Fibroblast of mammary gland (primary cell): ENCODE data around the gene ADGRV1.

Experiments
- DNase-seq: peaks from one replicate; pipeline ENCODE4 v3.0.0-alpha.2; 2010; ENCODE audit warnings: low read depth
- H3K4me3 ChIP-seq: 2 replicates; pipeline ENCODE4 v1.5.1; 2011; ENCODE audit warnings: low read depth, mild to moderate bottlenecking, low read length, moderate library complexity; ENCODE audit not compliant: control insufficient read depth
- TF ChIP-seq, protein P1 (sequence below): conservative IDR thresholded peaks from 2 replicates; pipeline ENCODE4 v1.5.1; 2011; ENCODE audit warnings: low read depth, low read length, inconsistent platforms; ENCODE audit not compliant: control insufficient read depth, insufficient read depth

ADGRV1 gene

DNA sequence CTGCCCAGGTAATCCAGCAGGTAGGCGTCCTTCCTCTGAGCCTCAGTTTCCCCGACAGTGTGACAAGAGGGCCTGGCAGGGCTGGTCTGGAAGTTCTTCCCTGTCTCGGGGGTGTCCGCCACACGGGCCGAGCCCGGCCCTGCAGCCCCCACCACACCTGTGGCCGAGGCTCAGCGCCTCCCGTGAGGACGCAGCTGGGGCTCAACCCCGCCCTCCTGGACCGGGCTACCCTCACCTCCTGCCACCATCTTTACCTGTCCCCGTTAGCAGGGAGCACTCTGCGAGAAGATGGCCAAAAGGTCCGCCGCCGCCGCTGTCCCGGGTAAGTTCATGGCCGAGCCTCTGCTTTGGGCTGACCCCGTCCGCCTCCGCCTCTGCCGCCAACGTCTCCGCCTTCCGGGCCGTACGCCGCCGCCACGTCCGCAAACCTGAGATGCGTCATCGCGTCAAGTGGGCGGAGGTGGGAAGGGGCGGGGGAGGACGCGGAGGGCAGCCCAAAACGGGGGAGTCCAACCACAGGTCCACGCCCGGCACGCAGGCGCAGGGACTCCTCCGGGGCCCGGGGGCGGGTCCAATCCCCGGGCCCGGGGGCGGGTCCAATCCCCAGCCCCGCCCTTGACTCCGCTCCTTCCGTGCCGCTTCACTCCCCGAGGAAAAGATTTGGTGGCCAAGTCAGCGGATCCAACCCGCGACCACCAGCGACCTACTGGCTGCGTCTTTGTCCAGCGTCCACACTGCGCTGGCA, 29.2 kb upstream of the ADGRV1 start, which contains the start of gene LYSMD3:
Gene LYSMD3 (minus strand): TSS at position 391 of the 745 bp plus-strand sequence. CDS start 4,295 bp downstream, outside the sequence.
- TF ChIP-seq, protein P1, sequence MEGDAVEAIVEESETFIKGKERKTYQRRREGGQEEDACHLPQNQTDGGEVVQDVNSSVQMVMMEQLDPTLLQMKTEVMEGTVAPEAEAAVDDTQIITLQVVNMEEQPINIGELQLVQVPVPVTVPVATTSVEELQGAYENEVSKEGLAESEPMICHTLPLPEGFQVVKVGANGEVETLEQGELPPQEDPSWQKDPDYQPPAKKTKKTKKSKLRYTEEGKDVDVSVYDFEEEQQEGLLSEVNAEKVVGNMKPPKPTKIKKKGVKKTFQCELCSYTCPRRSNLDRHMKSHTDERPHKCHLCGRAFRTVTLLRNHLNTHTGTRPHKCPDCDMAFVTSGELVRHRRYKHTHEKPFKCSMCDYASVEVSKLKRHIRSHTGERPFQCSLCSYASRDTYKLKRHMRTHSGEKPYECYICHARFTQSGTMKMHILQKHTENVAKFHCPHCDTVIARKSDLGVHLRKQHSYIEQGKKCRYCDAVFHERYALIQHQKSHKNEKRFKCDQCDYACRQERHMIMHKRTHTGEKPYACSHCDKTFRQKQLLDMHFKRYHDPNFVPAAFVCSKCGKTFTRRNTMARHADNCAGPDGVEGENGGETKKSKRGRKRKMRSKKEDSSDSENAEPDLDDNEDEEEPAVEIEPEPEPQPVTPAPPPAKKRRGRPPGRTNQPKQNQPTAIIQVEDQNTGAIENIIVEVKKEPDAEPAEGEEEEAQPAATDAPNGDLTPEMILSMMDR = no peak
- H3K4me3 ChIP-seq = peak within 1 kb of the TSS; percentile 100
- DNase-seq = peak; percentile 94

DNA sequence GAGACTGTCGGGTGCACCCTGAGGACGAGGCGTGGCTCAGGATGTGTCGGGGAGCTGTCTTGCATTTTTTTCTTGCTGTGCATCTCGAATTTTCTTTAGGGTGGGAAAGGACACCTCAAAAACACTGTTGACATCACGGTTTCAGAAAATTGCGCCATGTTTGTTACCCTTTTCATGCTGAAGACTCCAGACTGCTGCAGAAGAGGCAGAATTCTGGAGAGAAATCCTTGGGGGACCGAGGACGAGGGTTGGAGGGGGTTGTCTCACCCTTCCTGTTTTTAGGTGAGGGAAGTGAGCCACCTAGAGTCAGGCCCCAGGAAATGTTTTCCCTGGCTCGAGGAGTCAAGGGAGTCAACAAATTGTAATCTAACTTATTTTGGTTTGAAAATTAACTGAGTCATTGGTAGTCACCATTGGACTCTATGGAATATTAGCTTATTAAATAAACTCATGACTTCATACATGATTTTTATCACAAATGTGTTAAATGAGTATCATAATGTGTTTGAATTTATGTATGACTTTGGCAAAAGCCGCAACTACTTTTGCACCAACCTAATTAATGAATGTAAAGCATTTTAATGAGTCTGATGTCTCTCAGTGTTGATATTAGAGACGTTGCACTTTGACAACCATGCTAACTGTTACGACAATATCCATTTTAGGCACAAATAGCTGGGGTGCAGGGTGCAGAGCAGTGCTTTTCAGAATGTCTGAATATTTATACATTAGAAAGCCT, 28.5 kb upstream of the ADGRV1 start:
- DNase-seq = peak; percentile 89
- H3K4me3 ChIP-seq = peak overlapping the region; percentile 100
- TF ChIP-seq, protein P1 = peak; percentile 80

DNA sequence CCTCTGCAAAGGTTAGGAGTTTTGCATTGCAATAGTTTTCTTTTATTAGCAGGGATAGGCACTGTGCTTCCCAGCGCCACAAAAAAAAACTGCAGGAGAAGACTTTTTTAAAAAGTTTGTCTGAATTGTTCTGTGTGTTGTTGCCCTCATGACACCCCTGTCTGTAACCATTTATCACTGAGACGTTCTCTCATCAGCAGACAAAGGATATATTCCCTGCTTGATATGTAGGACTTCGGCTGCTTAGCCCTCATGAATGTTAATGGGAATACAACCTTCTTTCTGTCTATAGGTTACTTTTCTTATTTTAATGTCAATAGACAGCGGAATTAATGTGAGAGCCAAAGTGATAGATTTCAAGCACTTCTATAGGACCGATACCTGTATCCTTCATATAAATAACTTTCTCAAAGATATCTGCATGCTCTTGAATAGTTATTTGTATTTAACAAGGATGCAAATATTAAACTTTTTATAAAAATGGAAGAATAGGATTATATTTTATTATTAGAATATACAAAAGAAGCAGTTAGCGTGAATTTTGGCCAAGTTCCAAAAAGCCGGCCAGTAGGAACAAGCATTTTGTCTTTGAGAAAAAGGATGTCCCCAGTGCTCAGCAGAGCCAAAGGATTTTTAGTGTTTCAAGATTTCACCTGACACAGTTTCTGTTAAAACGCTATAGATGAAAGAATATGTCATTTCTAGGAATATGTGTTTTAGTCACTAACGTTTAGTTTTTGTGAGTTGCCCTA, 27.7 kb upstream of the ADGRV1 start:
- no peak for DNase-seq
- TF ChIP-seq, protein P1 = no peak
- no peak overlapping the region for H3K4me3 ChIP-seq

DNA sequence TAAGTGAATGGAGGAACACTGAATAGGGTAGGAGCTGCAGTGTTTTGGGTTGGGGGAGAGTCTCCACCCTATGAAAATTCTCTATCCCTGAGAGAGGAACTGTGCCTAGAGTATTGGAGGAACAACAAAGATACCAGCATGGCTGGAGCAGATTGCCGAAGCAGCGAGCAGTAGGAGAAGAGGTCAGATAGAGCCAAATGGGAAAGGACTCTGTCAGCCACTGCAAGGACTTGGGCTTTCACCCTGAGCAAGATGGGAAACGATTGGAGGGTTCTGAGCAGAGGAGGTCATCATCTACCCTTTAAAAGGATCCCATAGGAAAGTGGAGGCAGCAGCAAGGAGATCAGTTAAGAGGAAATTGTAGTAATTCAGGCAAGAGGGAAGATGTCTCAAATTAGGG, 24.8 kb upstream of the ADGRV1 start:
- H3K4me3 ChIP-seq = no peak overlapping the region
- DNase-seq = no peak
- TF ChIP-seq, protein P1 = no peak

DNA sequence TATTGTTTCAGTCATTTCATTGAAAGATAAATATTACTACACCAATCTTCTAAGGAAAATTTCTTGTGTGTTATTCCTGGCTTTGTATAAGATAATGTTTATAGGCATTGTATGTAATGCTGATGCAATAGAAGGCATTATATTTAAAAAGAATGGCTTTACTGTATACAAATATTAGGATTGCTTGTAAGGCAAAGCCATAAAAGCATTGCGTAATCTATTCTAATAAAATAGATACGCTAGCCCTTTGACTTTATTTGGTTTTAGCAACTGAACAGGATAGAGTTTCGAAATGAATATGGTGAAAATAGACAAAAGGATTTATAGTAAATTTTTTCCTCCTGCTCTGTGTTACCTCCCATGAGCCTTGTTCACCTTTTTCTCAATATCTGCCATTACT, 23.7 kb upstream of the ADGRV1 start:
- TF ChIP-seq, protein P1 = no peak
- H3K4me3 ChIP-seq = no peak overlapping the region
- no peak for DNase-seq

DNA sequence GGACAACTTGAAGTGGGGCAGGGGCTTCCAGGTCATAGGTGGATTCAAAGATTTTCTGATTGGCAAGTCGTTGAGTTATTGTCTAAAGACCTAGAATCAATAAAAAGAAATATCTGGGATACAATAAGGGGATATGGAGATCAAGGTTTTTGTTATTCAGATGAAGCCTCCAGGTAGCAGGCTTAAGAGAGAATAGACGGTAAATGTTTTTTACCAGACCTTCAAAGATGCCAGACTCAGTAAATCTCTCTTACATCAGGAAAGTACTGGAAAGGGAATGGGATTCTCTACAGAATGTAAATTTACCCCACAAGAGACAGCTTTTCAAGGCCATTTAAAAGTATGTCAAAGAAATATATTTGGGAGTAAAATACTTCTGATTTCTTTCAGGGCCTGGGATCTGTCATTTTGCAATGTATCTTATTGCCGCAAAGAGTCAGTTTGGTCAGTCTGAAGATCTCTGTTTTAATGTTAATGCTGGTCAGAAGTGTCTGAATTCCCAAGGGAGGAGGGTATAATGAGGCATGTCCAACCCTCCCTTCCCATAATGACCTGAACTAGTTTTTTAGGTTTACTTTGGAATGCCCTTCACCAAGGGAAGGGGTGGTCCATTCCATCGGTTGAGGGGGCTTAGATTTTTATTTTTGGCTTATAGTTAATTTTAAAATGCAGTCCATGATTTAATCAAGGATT, 15.6 kb upstream of the ADGRV1 start:
- H3K4me3 ChIP-seq = no peak overlapping the region
- DNase-seq = no peak
- TF ChIP-seq, protein P1 = no peak
